GM21576 (cell line): ENCODE data around the gene C17orf58.
"Not testable (repeated sequence)": the region's sequence is repeated elsewhere in the genome, so short reads cannot be mapped to it uniquely, and the experiment has no call there.

Source experiments
- ATAC-seq: cut with Tn5 transposase; IDR thresholded peaks from one replicate; pipeline ENCODE4 v1.9.1; 2021; ENCODE audit warnings: mild to moderate bottlenecking, moderate library complexity; ENCODE audit not compliant: unreplicated experiment

C17orf58 gene

DNA sequence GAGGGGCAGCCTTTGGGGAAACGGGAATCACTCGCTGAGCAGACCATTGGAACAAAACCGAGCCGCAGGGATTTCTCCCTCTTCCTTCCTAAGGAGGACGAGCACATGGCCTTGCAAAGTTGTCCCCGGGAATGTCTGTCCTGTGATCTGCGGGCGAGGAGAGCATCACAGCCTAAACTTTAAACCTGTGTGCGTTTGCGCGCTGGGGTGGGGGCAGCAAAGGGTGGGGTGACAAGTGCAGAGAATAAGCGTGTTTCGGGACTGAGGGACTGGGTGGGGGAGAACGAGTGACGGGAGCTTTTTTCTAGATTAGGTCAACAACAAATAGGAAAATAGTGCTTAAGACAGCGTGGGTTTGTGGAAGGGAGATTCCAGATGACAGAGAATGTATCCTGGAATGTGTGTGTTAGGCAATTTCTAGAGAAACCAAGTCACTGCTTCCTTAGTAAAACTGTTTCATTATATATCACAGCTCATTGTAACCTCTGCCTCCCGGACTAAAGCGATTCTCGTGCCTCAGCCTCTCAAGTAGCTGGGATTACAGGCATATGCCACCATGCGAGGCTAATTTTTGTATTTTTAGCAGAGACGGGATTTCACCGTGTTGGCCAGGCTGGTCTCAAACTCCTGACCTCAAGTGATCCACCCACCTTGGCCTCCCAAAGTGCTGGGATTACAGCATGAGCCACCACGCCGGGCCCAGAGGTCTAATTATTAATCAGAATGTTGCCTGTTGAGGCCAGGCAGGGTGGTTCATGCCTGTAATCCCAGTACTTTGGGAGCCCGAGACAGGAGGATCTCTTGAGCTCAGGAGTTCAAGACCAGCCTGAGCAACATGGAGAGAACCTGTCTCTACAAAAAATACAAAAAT lies at the start of gene C17orf58:
TSS of gene C17orf58 (minus strand) at position 169 of the 871 bp plus-strand sequence. CDS start 271 bp downstream, outside the sequence.
- not testable (repeated sequence) for ATAC-seq

DNA sequence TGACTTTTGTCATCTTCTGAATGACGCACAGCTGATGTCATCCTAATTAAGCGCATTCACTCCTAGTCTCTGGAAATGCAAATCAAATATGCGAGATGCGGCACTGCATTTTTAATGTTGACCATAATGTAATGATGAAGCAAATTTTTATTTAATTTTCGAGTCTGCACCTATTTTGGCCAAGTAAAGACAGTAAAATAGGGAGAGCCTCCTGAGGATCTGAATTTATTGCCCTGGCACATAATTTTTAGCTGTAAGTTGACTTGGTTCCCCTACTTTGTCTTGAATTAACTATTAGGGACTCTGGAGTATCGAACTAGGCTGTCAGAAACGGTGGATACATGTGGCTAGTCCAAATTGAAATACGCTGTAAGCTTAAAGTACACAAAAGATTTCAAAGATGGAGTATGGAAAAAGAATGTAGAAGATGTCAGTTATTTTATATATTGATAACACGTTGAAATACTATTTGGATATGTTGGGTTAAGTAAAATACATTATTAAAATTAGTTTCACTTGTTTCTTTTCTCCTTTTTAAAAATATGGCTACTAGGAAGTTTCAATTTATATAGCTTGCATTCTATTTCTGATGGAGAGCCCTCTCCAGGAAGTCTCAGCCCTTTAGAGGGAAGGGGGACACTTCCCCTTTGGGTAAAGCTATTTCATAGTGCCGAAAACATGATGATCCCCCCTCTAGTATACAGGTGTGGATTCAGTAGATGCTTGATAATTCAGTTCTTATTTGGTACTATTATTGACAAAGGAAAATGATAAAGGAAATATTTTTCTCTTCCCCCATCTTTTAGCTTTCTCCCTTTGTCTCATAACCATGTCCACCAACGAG lies 40.3 kb upstream of the C17orf58 start:
- ATAC-seq: no peak

DNA sequence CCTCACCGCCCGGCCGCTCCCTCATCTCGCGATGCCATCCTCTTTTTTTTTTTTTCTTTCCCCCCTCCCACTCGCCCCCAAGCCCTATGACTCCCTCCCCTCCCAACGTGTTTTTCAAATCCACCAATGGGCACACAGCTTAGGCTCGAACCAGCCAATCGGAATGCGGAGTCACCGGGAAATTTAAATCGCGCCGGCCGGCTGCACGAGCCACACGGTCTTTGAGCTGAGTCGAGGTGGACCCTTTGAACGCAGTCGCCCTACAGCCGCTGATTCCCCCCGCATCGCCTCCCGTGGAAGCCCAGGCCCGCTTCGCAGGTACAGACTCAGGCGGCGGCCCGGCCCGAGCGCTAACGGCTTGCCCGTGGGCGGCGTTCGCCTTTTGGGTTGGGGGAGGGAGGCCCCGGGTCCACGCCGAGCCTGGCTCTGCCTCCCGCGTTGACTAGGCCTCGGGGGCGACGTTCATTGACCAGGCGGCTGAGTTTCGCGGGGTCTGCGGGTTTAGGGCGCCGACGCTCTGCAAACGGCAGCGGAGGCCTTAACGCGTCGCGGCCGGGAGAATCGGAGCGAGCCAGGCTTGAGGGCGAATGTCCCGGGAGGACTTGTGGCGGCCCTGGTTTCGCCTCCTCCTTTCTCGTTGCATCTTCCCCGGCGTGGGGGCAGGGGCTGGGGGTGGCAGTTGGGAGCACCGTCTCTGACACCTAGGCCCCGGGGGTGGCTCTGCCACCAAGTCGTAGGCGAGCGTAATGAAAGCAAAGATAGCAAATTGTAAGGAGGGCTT lies 39.4 kb upstream of the C17orf58 start, which contains the start of gene KPNA2:
TSS of gene KPNA2 (plus strand) at position 213 of the 781 bp plus-strand sequence. CDS start 1,398 bp downstream, outside the sequence.
- peak; percentile 90 for ATAC-seq

DNA sequence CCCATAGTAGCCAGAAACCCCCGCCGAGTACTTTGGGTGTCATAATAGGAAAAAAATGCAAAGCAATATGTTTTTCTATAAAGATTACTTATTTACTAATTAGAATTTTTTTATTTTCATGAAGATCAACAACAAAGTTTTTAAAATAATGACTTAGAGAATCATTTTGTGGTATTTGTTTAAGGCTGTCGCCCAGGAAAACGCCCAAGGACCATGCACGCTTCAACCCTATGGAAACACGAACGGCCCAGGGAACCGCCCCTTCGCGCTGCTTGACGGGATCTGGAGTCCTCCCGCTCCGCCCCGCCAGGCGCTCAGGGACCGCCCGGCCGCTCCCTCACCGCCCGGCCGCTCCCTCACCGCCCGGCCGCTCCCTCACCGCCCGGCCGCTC lies 38.9 kb upstream of the C17orf58 start:
- ATAC-seq: peak; percentile 93

DNA sequence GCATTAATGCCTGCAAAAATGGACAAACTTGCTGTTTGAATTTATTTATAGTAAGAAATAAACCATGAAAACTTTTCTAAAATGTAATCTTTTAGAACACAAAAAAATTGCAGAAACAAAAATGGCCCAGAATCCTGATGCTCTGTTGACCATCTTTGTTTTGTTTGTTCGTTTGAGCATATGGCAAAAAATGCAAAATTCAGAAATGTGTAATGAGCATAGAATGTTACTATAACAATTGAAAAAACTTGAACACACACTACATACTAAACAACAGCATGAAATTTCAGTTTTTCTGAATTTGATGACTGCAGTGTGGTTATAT lies 38.1 kb upstream of the C17orf58 start:
- no peak for ATAC-seq

DNA sequence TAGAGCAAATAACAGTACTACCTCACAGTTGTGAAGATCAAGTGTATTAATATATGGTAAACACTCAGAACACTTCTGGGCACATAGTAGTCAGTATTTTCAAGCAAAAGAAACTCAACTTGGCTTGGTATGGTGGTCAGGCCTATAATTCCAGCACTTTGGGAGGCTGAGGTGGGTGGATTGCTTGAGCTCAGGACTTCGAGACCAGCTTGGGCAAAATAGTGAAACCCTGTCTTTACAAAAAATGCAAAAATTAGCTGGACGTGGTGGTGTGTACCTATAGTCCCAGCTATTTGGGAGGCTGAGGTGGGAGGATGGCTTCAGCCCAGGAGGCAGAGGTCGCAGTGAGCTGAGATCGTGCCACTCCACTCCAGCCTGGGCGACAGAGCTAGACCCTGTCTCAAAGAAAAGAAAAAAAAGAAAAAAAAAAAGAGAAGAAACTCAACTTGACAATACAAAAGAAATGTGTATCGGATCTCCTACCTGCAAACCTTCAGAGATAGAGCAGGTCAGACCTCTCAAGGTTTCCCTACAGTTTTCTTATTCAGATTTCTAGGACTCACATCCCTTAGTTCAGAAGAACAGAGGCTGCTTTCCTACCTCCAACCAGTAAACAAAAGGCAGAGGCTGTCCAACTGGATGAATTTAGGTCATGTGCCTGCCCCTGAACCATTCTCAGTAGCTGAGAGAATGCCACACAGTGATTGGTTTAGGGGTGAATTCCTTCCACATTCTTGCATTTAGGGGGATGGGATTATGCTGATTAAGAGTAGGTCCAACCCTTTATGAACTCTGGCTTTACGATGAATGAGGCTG lies 37.6 kb upstream of the C17orf58 start:
- no peak for ATAC-seq

DNA sequence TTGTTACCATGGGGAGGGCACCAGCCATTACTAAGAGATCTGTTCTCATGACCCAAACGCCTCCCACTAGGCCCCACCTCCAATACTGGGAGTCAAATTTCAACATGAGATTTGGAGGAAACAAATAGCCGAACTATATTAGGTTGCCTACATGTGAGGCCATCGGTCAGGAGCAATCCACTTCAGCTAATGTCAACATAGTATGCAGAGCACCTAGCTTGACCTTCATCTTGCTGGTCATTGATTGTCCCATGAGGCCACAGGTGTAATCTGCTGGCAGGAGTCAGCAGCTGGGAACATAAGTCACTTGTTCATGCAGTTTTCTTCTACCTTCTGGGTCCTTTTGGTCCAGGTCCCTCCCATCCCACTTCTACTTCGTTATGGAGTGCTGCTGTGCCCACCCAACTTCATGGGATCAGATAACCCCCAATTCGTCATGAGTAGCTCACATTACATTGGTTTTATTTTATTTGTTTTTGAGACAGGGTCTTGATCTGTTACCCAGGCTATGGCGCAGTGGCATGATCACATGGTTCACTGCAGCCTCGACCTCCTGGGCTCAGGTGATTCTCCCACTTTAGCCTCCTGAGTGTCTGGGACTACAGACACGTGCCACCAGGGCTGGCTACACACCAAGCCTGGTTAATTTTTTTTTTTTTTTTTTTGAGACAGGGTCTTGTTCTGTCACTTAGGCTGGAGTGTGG lies 33.4 kb upstream of the C17orf58 start:
- no peak for ATAC-seq

DNA sequence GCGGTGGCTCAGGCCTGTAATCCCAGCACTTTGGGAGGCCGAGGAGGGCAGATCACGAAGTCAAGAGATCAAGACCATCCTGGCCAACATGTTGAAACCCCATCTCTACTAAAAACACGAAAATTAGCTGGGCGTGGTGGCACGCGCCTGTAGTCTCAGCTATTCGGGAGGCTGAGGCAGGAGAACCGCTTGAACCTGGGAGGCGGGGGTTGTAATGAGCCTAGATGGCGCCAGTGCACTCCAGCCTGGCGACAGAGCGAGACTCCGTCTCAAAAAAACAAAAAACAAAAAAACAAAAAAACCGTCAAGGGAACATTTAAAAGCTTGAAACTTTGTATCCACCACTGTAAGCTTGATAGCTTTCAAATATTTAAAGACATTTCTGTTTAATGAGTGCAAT lies 26.3 kb upstream of the C17orf58 start:
- ATAC-seq: not testable (repeated sequence)

DNA sequence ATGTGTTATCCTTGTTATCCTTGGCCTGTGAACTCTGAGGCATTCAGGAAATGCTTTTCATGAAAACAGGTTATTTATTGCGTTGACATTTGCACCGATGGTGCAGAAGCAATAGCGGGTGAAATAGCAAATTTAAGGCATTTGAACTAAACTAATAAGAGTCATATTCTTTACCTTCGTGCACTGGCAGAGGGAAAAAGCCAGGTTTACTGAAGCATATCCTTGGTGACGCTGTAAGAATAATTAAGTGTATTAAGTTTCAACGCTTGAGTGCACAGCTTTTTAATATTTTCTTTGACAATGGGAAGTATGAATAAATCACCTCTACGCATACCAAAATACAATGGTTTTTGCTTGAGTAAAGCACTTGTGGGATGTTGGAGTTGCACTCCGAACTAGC lies 25.7 kb upstream of the C17orf58 start:
- no peak for ATAC-seq

DNA sequence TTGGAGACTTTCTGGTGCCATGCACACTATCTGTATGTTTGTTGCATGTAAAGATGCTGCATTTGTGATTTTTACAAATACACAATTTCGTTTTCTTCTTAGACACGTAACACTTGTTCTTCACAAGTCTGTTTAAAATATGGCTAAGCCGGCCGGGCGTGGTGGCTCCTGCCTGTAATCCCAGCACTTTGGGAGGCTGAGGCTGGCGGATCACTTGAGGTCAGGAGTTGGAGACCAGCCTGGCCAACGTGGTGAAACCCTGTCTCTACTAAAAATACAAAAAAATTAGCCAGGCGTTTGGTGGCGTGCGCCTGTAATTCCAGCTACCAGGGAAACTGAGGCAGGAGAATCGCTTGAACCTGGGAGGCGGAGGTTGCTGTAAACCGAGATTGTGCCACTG lies 24.5 kb upstream of the C17orf58 start:
- ATAC-seq: not testable (repeated sequence)

DNA sequence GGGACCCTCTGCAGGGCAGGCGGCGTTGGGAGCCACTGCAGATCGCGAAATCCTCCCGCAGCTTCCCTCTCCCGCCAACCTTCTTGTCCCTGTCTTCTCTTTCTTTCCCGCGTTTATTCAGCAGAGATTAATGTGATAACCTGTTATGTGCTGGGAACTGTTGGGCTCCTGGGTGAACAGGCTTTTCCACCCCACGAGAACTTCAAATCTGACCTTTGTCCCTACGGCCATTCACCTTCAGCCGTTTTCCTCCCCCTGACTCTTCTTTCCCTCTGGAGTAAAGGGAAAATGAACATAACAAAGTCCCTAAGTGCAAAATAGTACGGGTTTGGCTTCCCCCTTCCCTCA lies 24.1 kb upstream of the C17orf58 start:
- peak; percentile 8 for ATAC-seq

DNA sequence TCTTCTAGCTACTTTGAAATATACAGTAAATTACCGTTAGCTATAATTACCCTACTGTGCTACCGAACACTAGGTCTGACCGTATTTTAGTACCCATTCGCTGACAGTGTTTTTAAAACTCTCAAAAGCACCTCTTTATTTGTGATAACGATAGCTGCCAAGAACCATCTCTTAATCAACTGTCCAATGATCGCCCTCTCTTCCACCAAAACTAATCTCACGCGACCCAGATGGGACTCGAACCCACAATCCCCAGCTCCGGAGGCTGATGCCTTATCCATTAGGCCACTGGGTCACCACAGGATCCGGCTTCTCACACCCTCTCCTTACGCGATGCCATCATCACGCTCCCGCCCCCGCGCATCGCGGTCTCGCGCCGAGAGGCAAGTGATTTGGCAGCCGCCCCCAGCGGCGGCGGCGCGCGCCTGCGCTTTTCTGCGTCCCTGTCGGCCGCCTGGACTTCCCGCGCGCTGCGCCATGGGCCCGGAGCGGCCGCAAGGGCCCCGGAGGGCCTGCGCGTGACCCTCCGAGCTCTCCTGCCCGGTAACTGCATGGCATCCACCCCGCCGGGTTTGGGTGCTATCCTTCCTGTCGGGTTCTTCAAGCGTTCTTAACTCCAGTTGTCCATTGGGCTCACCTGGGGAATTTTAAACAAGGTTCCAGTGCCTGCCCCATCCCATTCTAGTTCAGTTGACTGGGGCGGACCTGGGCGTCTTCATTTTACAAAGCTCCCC lies 23.6 kb upstream of the C17orf58 start:
- peak; percentile 84 for ATAC-seq

DNA sequence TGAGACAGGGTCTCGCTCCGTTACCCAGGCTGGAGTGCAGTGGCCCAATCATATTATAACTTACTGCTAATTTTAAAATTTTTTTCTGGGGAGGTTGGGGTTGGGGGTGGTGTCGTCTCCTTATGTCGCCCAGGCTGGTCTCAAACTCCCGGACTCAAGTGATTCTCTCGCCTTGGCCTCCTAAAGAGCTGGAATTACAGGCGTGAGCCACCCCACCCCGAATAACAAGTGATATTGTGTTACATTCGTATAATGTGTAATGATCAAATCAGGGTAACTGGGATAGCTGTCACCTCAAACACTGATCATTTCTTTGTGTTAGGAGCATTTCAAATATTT lies 23.0 kb upstream of the C17orf58 start:
- no peak for ATAC-seq

DNA sequence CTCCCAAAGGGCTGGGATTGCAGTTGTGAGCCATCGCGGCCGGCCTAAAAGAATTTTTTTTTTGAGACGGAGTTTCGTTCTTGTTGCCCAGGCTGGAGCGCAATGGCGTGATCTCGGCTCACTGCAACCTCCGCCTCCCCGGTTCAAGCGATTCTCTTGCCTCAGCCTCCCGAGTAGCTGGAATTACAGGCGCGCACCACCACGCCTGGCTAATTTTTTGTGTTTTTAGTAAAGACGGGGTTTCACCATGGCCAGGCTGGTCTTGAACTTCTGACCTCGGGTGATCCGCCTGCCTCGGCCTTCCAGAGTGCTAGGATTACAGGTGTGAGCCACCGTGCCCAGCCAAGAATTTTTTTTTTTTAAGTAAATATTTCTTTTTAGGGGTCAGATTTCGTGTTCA lies 22.2 kb upstream of the C17orf58 start:
- ATAC-seq: not testable (repeated sequence)

DNA sequence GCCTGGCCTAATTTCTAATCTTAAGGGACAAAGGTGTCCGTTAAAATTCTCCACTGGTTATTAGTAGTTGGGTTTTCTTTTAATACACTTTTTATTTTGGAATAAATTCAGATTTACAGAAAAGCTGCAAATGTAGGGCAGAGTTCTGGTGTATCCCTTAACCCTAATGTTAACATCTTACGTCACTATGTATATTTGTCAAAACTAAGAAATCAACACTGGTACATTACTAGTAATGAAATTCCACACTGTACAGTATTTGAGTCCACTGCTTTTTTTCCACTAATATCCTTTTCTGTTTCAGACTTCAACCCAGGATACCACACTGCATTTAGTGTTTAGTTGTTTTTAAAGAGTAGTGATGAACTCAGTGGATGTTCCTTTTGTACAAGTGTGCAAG lies 20.6 kb upstream of the C17orf58 start:
- no peak for ATAC-seq

DNA sequence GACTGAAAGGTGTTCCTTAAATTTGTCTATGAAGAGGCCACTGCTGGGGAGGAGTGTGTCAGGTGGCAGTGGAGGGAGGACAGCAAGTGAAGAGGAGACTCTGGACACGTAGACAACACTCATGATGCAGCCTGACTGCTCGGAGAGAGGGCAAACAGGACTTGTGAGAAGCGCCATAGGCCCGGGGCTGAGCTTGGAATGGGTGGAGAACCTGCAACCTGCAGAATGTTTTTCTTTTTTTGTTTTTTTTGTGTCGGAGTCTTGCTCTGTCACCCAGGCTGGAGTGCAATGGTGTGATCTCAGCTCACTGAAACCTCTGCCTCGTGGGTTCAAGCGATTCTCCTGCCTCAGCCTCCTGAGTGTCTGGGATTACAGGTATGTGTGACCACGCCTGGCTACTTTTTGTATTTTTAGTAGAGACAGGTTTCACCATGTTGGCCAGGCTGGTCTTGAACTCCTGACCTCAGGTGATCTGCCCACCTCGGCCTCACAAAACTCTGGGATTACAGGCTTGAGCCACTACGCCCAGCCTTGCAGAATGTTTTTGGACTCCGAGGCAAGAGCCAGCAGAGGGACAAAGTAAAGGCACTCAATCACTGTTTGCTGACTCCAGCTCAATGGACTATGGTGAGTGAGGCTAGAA lies 18.9 kb upstream of the C17orf58 start:
- no peak for ATAC-seq

DNA sequence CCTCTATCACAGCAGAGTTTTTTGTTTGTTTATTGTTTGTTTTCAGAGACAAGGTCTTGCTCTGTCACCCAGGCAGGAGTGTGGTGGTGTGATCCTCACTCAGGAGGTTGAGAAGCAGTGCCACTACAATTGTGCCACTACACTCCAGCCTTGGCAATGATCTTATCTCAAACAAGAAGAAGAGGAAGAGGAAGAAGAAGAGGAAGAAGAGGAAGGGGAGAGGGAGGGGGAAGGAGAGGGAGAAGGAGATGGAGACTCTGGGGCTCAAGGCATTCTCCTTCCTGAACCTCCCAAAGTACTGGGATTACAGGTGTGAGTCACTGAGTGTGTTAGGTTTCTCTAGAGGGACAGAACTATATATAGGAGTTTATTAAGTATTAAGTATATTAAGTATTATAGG lies 17.1 kb upstream of the C17orf58 start:
- no peak for ATAC-seq

DNA sequence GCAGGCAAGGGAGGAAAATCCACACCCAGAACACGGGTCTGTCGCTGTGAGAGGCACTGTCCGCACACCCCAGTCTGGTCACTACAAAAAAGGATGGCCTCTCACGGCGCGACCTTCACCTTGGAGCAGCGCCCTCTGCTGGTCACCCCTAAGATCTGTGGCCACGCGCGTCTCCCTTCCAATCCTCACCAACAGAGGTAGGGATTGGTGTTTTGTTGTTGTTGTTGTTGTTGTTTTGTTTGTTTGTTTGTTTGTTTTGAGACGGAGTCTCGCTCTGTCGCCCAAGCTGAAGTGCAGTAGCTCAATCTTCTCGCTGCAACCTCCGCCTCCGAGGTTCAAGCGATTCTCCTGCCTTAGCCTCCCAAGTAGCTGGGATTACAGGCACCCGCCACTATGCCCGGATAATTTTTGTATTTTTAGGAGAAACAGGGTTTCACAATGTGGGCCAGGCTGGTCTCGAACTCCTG lies 15.0 kb upstream of the C17orf58 start:
- peak; percentile 66 for ATAC-seq

DNA sequence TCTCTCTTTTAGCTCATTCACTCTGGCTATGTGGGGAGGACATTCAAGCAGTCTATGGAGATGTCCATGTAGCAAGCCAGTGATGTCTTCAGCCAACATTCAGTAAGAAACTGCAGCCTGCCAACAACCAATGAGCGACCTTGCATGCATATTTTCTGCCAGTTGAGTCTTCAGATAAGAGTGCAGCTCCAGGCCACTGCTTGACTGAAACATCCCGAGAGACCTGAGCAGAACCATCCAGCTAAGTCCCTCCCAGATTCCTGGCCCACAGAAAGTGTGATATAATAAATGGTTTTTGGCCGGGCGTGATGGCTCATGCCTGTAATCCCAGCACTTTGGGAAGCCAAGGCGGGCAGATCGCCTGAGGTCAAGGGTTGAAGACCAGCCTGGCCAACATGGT lies 10.5 kb upstream of the C17orf58 start:
- ATAC-seq: no peak
